IMR-90 (cell line): Measurements from ENCODE around the gene NFYC.

Experiments used
- BHLHE40 ChIP-seq: fragments of 150-350 bp; IDR thresholded peaks from 2 replicates; pipeline ENCODE4 v1.6.1; 2016; ENCODE audit warnings: mild to moderate bottlenecking, low read depth, low read length
- CEBPB ChIP-seq: IDR thresholded peaks from 2 replicates; pipeline ENCODE4 v1.6.1; 2012; ENCODE audit warnings: low read depth, low read length, improper control_type of control experiment
- FOS ChIP-seq: fragments of 150-350 bp; IDR thresholded peaks from 2 replicates; pipeline ENCODE4 v1.6.1; 2016; ENCODE audit warnings: low read depth, low read length
- MAFK ChIP-seq: IDR thresholded peaks from 2 replicates; pipeline ENCODE4 v1.6.1; 2012; ENCODE audit warnings: low read depth, low read length, improper control_type of control experiment
- MAZ ChIP-seq: IDR thresholded peaks from 2 replicates; pipeline ENCODE4 v1.6.1; 2012; ENCODE audit warnings: low read depth, mild to moderate bottlenecking, low read length, improper control_type of control experiment, moderate library complexity, borderline replicate concordance
- NFE2L2 ChIP-seq: fragments of 150-350 bp; IDR thresholded peaks from 2 replicates; pipeline ENCODE4 v1.6.1; 2016; ENCODE audit warnings: low read depth, mild to moderate bottlenecking, low read length
- POLR2A ChIP-seq: IDR thresholded peaks from 2 replicates; pipeline ENCODE4 v1.6.1; 2012; ENCODE audit warnings: mild to moderate bottlenecking, low read depth, low read length
- RAD21 ChIP-seq: IDR thresholded peaks from 2 replicates; pipeline ENCODE4 v1.6.1; 2012; ENCODE audit warnings: low read length, improper control_type of control experiment
- RCOR1 ChIP-seq: IDR thresholded peaks from 2 replicates; pipeline ENCODE4 v1.6.1; 2012; ENCODE audit warnings: mild to moderate bottlenecking, low read length, improper control_type of control experiment; ENCODE audit not compliant: insufficient replicate concordance
- RFX5 ChIP-seq: IDR thresholded peaks from 2 replicates; pipeline ENCODE4 v1.8.0; 2012; ENCODE audit warnings: low read depth, mild to moderate bottlenecking, low read length, moderate library complexity
- SMC3 ChIP-seq: fragments of 150-350 bp; IDR thresholded peaks from 2 replicates; pipeline ENCODE4 v1.6.1; 2016; ENCODE audit warnings: low read depth, mild to moderate bottlenecking, antibody characterized with exemption, low read length, moderate library complexity
- USF2 ChIP-seq: fragments of 150-350 bp; IDR thresholded peaks from 2 replicates; pipeline ENCODE4 v1.6.1; 2017; ENCODE audit warnings: mild to moderate bottlenecking, antibody characterized with exemption, low read length, low read depth
- TF ChIP-seq, protein P1 (sequence below): conservative IDR thresholded peaks from 2 replicates; pipeline ENCODE4 v1.5.1; 2012; ENCODE audit warnings: mild to moderate bottlenecking, low read depth, low read length, improper control_type of control experiment
- TF ChIP-seq, protein P2 (sequence below): fragments of 150-350 bp; IDR thresholded peaks from 2 replicates; pipeline ENCODE4 v1.6.1; 2016; ENCODE audit warnings: low read depth, mild to moderate bottlenecking, low read length, moderate library complexity, borderline replicate concordance

GRCh38 chr1:40699787-40700186, 8.3 kb downstream of the NFYC start:
- TF ChIP-seq, protein P1, sequence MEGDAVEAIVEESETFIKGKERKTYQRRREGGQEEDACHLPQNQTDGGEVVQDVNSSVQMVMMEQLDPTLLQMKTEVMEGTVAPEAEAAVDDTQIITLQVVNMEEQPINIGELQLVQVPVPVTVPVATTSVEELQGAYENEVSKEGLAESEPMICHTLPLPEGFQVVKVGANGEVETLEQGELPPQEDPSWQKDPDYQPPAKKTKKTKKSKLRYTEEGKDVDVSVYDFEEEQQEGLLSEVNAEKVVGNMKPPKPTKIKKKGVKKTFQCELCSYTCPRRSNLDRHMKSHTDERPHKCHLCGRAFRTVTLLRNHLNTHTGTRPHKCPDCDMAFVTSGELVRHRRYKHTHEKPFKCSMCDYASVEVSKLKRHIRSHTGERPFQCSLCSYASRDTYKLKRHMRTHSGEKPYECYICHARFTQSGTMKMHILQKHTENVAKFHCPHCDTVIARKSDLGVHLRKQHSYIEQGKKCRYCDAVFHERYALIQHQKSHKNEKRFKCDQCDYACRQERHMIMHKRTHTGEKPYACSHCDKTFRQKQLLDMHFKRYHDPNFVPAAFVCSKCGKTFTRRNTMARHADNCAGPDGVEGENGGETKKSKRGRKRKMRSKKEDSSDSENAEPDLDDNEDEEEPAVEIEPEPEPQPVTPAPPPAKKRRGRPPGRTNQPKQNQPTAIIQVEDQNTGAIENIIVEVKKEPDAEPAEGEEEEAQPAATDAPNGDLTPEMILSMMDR, result no peak
- no peak for TF ChIP-seq FOS
- no peak for TF ChIP-seq BHLHE40
- no peak for TF ChIP-seq POLR2A
- no peak for TF ChIP-seq CEBPB
- no peak for TF ChIP-seq MAZ
- no peak for TF ChIP-seq USF2
- no peak for TF ChIP-seq RAD21
- TF ChIP-seq RFX5, result no peak
- no peak for TF ChIP-seq SMC3
- TF ChIP-seq, protein P2, sequence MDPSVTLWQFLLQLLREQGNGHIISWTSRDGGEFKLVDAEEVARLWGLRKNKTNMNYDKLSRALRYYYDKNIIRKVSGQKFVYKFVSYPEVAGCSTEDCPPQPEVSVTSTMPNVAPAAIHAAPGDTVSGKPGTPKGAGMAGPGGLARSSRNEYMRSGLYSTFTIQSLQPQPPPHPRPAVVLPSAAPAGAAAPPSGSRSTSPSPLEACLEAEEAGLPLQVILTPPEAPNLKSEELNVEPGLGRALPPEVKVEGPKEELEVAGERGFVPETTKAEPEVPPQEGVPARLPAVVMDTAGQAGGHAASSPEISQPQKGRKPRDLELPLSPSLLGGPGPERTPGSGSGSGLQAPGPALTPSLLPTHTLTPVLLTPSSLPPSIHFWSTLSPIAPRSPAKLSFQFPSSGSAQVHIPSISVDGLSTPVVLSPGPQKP, result no peak
- no peak for TF ChIP-seq RCOR1
- TF ChIP-seq MAFK, result no peak
- TF ChIP-seq NFE2L2, result no peak
